H1 (cell line): Measurements from ENCODE around the gene GTF2A1L. TPM values are rescaled to one million over a fixed set of nuclear protein-coding genes. Genes with fewer than 3 reads are reported as not detected.

Source experiments
- CTCF ChIA-PET: fragments of 300-600 bp; sonication (Branson Sonifier 250); formaldehyde crosslinking; loops from one replicate; lab custom pipeline; 2021; ENCODE audit not compliant: partially characterized antibody; lab: Charles Lee
- POLR2A ChIA-PET: fragments of 300-600 bp; sonication (Branson Sonifier 250); formaldehyde crosslinking; loops from one replicate; lab custom pipeline; 2021; ENCODE audit warnings: inconsistent platforms; ENCODE audit not compliant: partially characterized antibody; lab: Charles Lee
- DNase-seq, 2 experiments: peaks; one replicate each; pipeline versions ENCODE4 v3.0.0 to v3.0.0-alpha.2; 2010 to 2022; ENCODE audit warnings: low spot score in 2 of 2, low read depth in 1 of 2, mixed read lengths in 1 of 2
- FAIRE-seq: peaks from 2 replicates; lab custom pipeline; 2011; peaks lifted over from hg19 to GRCh38; lab: Jason Lieb, UNC
- H2AFZ ChIP-seq: 2 replicates; pipeline ENCODE4 v1.8.1; 2012; ENCODE audit warnings: low read length, inconsistent platforms
- H2AK5ac ChIP-seq: 2 replicates; pipeline ENCODE4 v1.6.1; 2013; ENCODE audit warnings: low read depth, low read length
- H2BK120ac ChIP-seq: replicated peaks from 2 replicates; pipeline ENCODE3; 2013; ENCODE audit warnings: low read depth, low read length, inconsistent platforms
- H2BK12ac ChIP-seq: 2 replicates; pipeline ENCODE4 v1.6.1; 2013; ENCODE audit warnings: low read depth, low read length
- H2BK15ac ChIP-seq: 2 replicates; pipeline ENCODE4 v1.6.1; 2013; ENCODE audit warnings: low read length
- H2BK20ac ChIP-seq: 2 replicates; pipeline ENCODE4 v1.6.1; 2013; ENCODE audit warnings: low read length
- H2BK5ac ChIP-seq: 2 replicates; pipeline ENCODE4 v1.6.1; 2013; ENCODE audit warnings: low read depth, low read length
- H3K14ac ChIP-seq: 2 replicates; pipeline ENCODE4 v1.6.1; 2013; ENCODE audit warnings: inconsistent platforms; ENCODE audit not compliant: insufficient read length
- H3K18ac ChIP-seq: 2 replicates; pipeline ENCODE4 v1.6.1; 2013; ENCODE audit warnings: low read length; ENCODE audit errors: extremely low read depth
- H3K23ac ChIP-seq: 2 replicates; pipeline ENCODE4 v1.6.1; 2013; ENCODE audit warnings: inconsistent platforms; ENCODE audit not compliant: insufficient read length
- H3K23me2 ChIP-seq: 2 replicates; pipeline ENCODE4 v1.6.1; 2013; ENCODE audit warnings: low read depth, low read length
- H3K27ac ChIP-seq: 2 replicates; pipeline ENCODE4 v1.6.1; 2011; ENCODE audit warnings: low read depth, low read length, inconsistent platforms
- H3K27me3 ChIP-seq, 4 experiments: replicated peaks in 1 of 4; 1 replicate in 1 of 4; 2 replicates in 3 of 4; pipeline versions ENCODE4 v1.6.1 to v1.8.1; 2011 to 2013; ENCODE audit warnings: low read length in 3 of 4, mild to moderate bottlenecking in 3 of 4, inconsistent platforms in 2 of 4, mixed read lengths in 2 of 4, moderate library complexity in 1 of 4; ENCODE audit not compliant: control insufficient read depth in 3 of 4, insufficient read depth in 3 of 4; ENCODE audit errors: extremely low read depth in 1 of 4
- H3K36me3 ChIP-seq, 4 experiments: 2 replicates each; pipeline versions ENCODE4 v1.6.1 to v1.8.1; 2011 to 2013; ENCODE audit warnings: mild to moderate bottlenecking in 4 of 4, low read length in 3 of 4, moderate library complexity in 2 of 4, control low read depth in 1 of 4, inconsistent platforms in 1 of 4; ENCODE audit not compliant: insufficient read depth in 4 of 4, control insufficient read depth in 2 of 4
- H3K4ac ChIP-seq: replicated peaks from 2 replicates; pipeline ENCODE3; 2013; ENCODE audit warnings: low read length, low read depth, mixed read lengths, inconsistent platforms; ENCODE audit not compliant: insufficient read length
- H3K4me1 ChIP-seq, 4 experiments: replicated peaks in 1 of 4; 1 replicate in 1 of 4; 2 replicates in 3 of 4; pipeline versions ENCODE4 v1.6.1 to v1.8.1; 2011 to 2013; ENCODE audit warnings: low read length in 3 of 4, inconsistent platforms in 2 of 4, mixed read lengths in 1 of 4; ENCODE audit not compliant: insufficient read depth in 4 of 4, control insufficient read depth in 3 of 4
- H3K4me2 ChIP-seq, 2 experiments: 2 replicates each; pipeline versions ENCODE4 v1.6.1 to v1.8.1; 2011 to 2013; ENCODE audit warnings: low read depth in 2 of 2, low read length in 2 of 2, control low read depth in 1 of 2, inconsistent platforms in 1 of 2, mild to moderate bottlenecking in 1 of 2; ENCODE audit not compliant: insufficient read depth in 1 of 2
- H3K4me3 ChIP-seq, 4 experiments: fragments of 200-600, 300-600 bp in 1 of 4; sonication (generic), shearing (Covaris generic), sonication (Bioruptor Twin) in 1 of 4; 2 replicates each; pipeline versions ENCODE4 v1.5.1 to v1.8.1; 2011 to 2016; ENCODE audit warnings: low read length in 4 of 4, low read depth in 3 of 4, control low read depth in 2 of 4, inconsistent platforms in 2 of 4, mild to moderate bottlenecking in 2 of 4, mixed read lengths in 1 of 4, moderate library complexity in 1 of 4; ENCODE audit not compliant: insufficient read depth in 2 of 4; ENCODE audit errors: extremely low read depth in 1 of 4
- H3K56ac ChIP-seq: replicated peaks from 2 replicates; pipeline ENCODE3; 2013; ENCODE audit warnings: low read depth, mild to moderate bottlenecking, mixed read lengths, low read length, inconsistent platforms; ENCODE audit not compliant: insufficient read length
- H3K79me1 ChIP-seq: 2 replicates; pipeline ENCODE4 v1.6.1; 2013; ENCODE audit warnings: low read depth, low read length, control low read depth
- H3K79me2 ChIP-seq, 2 experiments: 2 replicates each; pipeline versions ENCODE4 v1.6.1 to v1.8.1; 2012 to 2013; ENCODE audit warnings: low read length in 2 of 2, mild to moderate bottlenecking in 2 of 2, inconsistent platforms in 1 of 2; ENCODE audit not compliant: insufficient read depth in 2 of 2, control insufficient read depth in 1 of 2
- H3K9ac ChIP-seq, 4 experiments: replicated peaks in 1 of 4; 1 replicate in 1 of 4; 2 replicates in 3 of 4; pipeline versions ENCODE4 v1.6.1 to v1.8.1; 2011 to 2013; ENCODE audit warnings: low read depth in 3 of 4, low read length in 3 of 4, control low read depth in 2 of 4, mild to moderate bottlenecking in 2 of 4, moderate library complexity in 2 of 4, inconsistent platforms in 1 of 4; ENCODE audit errors: extremely low read depth in 1 of 4
- H3K9me3 ChIP-seq, 2 experiments: 2 replicates each; pipeline versions ENCODE4 v1.6.1 to v1.8.1; 2012 to 2013; ENCODE audit warnings: mild to moderate bottlenecking in 2 of 2, moderate library complexity in 2 of 2, control low read depth in 1 of 2, inconsistent platforms in 1 of 2, low read depth in 1 of 2, low read length in 1 of 2, mixed read lengths in 1 of 2; ENCODE audit not compliant: insufficient read depth in 2 of 2
- H4K20me1 ChIP-seq, 2 experiments: replicated peaks in 1 of 2; 2 replicates each; pipeline versions ENCODE3 to v1.8.1; 2011 to 2013; ENCODE audit warnings: inconsistent platforms in 2 of 2, low read length in 2 of 2, mild to moderate bottlenecking in 1 of 2; ENCODE audit not compliant: insufficient read depth in 2 of 2, control insufficient read depth in 1 of 2
- H4K5ac ChIP-seq: 2 replicates; pipeline ENCODE4 v1.6.1; 2013; ENCODE audit warnings: low read length, low read depth, mixed read lengths, inconsistent platforms; ENCODE audit not compliant: insufficient read length
- H4K8ac ChIP-seq: 2 replicates; pipeline ENCODE4 v1.8.0; 2013; ENCODE audit warnings: mild to moderate bottlenecking, moderate library complexity, low read length, inconsistent platforms; ENCODE audit not compliant: insufficient read depth; ENCODE audit errors: extremely low read depth
- H4K91ac ChIP-seq: replicated peaks from 2 replicates; pipeline ENCODE3; 2013; ENCODE audit warnings: low read length, mixed read lengths, inconsistent platforms; ENCODE audit not compliant: insufficient read length
- ATF2 ChIP-seq: IDR thresholded peaks from 2 replicates; pipeline ENCODE4 v1.6.1; 2012; ENCODE audit warnings: low read length, inconsistent platforms
- BACH1 ChIP-seq: IDR thresholded peaks from 2 replicates; pipeline ENCODE4 v1.6.1; 2012; ENCODE audit warnings: low read length, improper control_type of control experiment
- CHD2 ChIP-seq: IDR thresholded peaks from 2 replicates; pipeline ENCODE4 v1.6.1; 2012; ENCODE audit warnings: low read length, improper control_type of control experiment
- E2F6 ChIP-seq: IDR thresholded peaks from 2 replicates; pipeline ENCODE4 v1.6.1; 2012; ENCODE audit warnings: inconsistent platforms
- GABPA ChIP-seq: IDR thresholded peaks from 2 replicates; pipeline ENCODE4 v1.6.1; 2011; ENCODE audit warnings: mild to moderate bottlenecking, low read length, moderate library complexity, borderline replicate concordance; ENCODE audit not compliant: insufficient read depth
- KDM4A ChIP-seq: IDR thresholded peaks from one replicate; pipeline ENCODE4 v1.7.1; 2012; ENCODE audit warnings: low read depth, mild to moderate bottlenecking, moderate library complexity, low read length, inconsistent platforms; ENCODE audit not compliant: severe bottlenecking
- NANOG ChIP-seq: IDR thresholded peaks from 2 replicates; pipeline ENCODE4 v1.6.1; 2011; ENCODE audit warnings: low read length, low read depth, mild to moderate bottlenecking, inconsistent platforms; ENCODE audit not compliant: insufficient read depth, poor library complexity, severe bottlenecking
- POU5F1 ChIP-seq: IDR thresholded peaks from 2 replicates; pipeline ENCODE4 v1.6.1; 2011; ENCODE audit warnings: low read depth, mild to moderate bottlenecking, low read length, moderate library complexity
- RBBP5 ChIP-seq: IDR thresholded peaks from 2 replicates; pipeline ENCODE4 v1.7.1; 2012; ENCODE audit warnings: low read depth, mild to moderate bottlenecking, inconsistent platforms, low read length, moderate library complexity, borderline replicate concordance
- TAF7 ChIP-seq: optimal IDR thresholded peaks from 2 replicates; pipeline ENCODE3; 2011; ENCODE audit warnings: low read depth, mild to moderate bottlenecking, inconsistent platforms, low read length, moderate library complexity, borderline replicate concordance
- USF2 ChIP-seq: IDR thresholded peaks from 2 replicates; pipeline ENCODE4 v1.6.1; 2011; ENCODE audit warnings: low read length, improper control_type of control experiment
- YY1 ChIP-seq: IDR thresholded peaks from 2 replicates; pipeline ENCODE4 v1.6.1; 2011; ENCODE audit warnings: low read depth, mild to moderate bottlenecking, low read length
- polyA plus RNA-seq, 7 experiments: library from polyadenylated mRNA; depleted of rRNA in 3 of 7; stranded (reverse) in 5 of 7; unstranded in 2 of 7; fragments of >200 nt in 5 of 7; fragments of 200-250 nt in 2 of 7; gene quantifications; 1 replicate in 5 of 7; 2 replicates in 1 of 7; 4 replicates in 1 of 7; pipeline versions ENCODE4 v1.2.1 to v1.2.3, GENCODE V29; 2011 to 2013; ENCODE audit warnings: missing spikeins in 2 of 7, mixed read lengths in 2 of 7
- total RNA-seq: library from RNA; stranded (reverse); fragmentation: NEBNext Ultra II Directional; extraction: Animal tissue kit (Norgen Biotek cat#: 25700); gene quantifications from 2 replicates; pipeline ENCODE4 v1.2.1, GENCODE V29; 2021

The GTF2A1L gene
- total and polyA plus RNA-seq, 2 of the 8 experiments (the other 6 are each of a cell fraction or from before 2014, with no cell fraction given), result 0.18 TPM; not detected in 1

GRCh38 chr2:48626047-48626446, 8.4 kb downstream of the GTF2A1L start:
- Histone ChIP-seq H2AFZ (no peak overlapping the region), H2BK20ac (no peak overlapping the region), H3K4ac (no peak overlapping the region), H2BK5ac (no peak overlapping the region), H3K4me1 (no peaks in the 10 kb centered on the region), H3K14ac (no peak overlapping the region), H3K4me3 (no peak overlapping the region), H3K23me2 (no peaks in the 10 kb centered on the region), H3K27me3 (no peaks in the 10 kb centered on the region), H4K5ac (no peak overlapping the region), H3K79me2 (no peaks in the 10 kb centered on the region), H3K36me3 (no peaks in the 10 kb centered on the region), H2BK12ac (no peak overlapping the region), H2BK15ac (no peak overlapping the region), H3K9me3 (no peaks in the 10 kb centered on the region), H3K79me1 (no peaks in the 10 kb centered on the region), H2AK5ac (no peak overlapping the region), H4K8ac (no peak overlapping the region), H3K27ac (no peak overlapping the region), H3K9ac (no peak overlapping the region), H3K18ac (no peak overlapping the region), H4K20me1 (no peaks in the 10 kb centered on the region), H3K56ac (no peak overlapping the region), H2BK120ac (no peak overlapping the region), H3K4me2 (no peak overlapping the region), H3K23ac (no peak overlapping the region), H4K91ac (no peak overlapping the region)
- DNase-seq (no peak), FAIRE-seq (no peak)
- ChIA-PET CTCF (no interaction called here), POLR2A (no interaction called here)
- TF ChIP-seq CHD2 (no peak), RBBP5 (no peak), POU5F1 (no peak), USF2 (no peak), TAF7 (no peak), NANOG (no peak), KDM4A (no peak), GABPA (no peak), E2F6 (no peak), BACH1 (no peak), ATF2 (no peak), YY1 (no peak)
